ENCODE data around the gene KIAA1549. TPM values are rescaled to one million over a fixed set of nuclear protein-coding genes. Genes with fewer than 3 reads are reported as not detected.

Gene KIAA1549
- total RNA-seq, 1 donor from 2014 or later, result 12.2 TPM

DNA sequence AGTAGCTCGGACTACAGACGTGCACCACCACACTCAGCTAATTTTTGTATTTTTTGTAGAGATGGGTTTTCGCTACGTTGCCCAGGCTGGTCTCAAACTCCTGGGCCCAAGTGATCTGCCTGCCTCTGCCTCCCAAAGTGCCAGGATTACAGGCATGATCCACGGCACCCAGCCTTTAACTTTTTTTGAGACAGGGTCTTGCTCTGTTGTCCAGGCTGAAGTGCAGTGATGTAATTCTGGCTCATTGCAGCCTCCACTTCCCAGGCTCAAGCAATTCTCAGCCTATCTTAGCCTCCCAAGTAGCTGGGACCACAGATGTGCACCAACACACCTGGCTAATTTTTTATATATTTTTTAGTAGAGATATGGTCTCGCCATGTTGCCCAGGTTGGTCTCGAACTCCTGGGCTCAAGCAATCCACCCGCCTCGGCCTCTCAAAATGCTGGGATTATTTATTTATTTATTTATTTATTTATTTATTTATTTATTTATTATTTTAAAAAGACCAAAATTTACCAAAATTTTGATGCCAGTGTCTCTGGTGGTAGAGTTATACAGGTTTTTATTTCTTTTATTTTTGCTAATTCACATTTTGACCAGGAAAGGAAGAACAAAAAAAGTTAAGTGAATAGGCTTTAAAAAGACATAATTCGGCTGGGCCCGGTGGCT lies 158.2 kb downstream of the KIAA1549 start:
- Mint-ChIP-seq H3K4me3 (ENCODE audit: unreplicated experiment) (no peak overlapping the region), H3K27me3 (ENCODE audit: unreplicated experiment) (no peaks in the 10 kb centered on the region), H3K4me1 (ENCODE audit: unreplicated experiment) (no peaks in the 10 kb centered on the region), H3K27ac (ENCODE audit: unreplicated experiment) (no peak overlapping the region), H3K9me3 (ENCODE audit: unreplicated experiment) (peaks cover 4% of the 10 kb centered on the region), H3K36me3 (ENCODE audit: unreplicated experiment) (no peaks in the 10 kb centered on the region)
- TF ChIP-seq, protein P1, sequence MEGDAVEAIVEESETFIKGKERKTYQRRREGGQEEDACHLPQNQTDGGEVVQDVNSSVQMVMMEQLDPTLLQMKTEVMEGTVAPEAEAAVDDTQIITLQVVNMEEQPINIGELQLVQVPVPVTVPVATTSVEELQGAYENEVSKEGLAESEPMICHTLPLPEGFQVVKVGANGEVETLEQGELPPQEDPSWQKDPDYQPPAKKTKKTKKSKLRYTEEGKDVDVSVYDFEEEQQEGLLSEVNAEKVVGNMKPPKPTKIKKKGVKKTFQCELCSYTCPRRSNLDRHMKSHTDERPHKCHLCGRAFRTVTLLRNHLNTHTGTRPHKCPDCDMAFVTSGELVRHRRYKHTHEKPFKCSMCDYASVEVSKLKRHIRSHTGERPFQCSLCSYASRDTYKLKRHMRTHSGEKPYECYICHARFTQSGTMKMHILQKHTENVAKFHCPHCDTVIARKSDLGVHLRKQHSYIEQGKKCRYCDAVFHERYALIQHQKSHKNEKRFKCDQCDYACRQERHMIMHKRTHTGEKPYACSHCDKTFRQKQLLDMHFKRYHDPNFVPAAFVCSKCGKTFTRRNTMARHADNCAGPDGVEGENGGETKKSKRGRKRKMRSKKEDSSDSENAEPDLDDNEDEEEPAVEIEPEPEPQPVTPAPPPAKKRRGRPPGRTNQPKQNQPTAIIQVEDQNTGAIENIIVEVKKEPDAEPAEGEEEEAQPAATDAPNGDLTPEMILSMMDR (IDR thresholded peaks at IDR 0.05), result no peak
- no peak for DNase-seq (ENCODE audit: extremely low spot score, unreplicated experiment)

DNA sequence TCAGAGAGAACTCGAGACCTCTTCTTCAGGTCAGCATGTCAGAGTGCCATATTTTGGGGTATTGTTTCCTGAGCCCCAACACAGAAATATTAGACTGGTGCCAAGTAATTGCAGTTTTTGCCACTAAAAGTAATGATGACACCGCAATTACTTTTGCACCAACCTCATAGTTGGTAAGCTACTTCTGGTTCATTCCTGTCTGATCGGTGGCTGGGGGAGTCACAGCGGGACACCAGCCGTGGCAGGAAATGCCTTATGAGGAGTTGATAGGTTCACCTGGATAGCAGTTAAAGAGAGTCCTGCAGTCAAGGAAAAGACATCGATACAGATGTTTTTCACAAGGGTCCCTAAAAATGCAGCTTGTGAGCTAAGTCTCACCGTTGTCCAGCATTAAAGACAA lies 159.3 kb downstream of the KIAA1549 start:
- DNase-seq (ENCODE audit: extremely low spot score, unreplicated experiment), result no peak
- Mint-ChIP-seq H3K27me3 (ENCODE audit: unreplicated experiment) (no peaks in the 10 kb centered on the region), H3K4me3 (ENCODE audit: unreplicated experiment) (no peak overlapping the region), H3K4me1 (ENCODE audit: unreplicated experiment) (no peaks in the 10 kb centered on the region), H3K36me3 (ENCODE audit: unreplicated experiment) (no peaks in the 10 kb centered on the region), H3K27ac (ENCODE audit: unreplicated experiment) (no peak overlapping the region), H3K9me3 (ENCODE audit: unreplicated experiment) (peaks cover 4% of the 10 kb centered on the region)
- TF ChIP-seq, protein P1 (IDR thresholded peaks at IDR 0.05), result no peak

DNA sequence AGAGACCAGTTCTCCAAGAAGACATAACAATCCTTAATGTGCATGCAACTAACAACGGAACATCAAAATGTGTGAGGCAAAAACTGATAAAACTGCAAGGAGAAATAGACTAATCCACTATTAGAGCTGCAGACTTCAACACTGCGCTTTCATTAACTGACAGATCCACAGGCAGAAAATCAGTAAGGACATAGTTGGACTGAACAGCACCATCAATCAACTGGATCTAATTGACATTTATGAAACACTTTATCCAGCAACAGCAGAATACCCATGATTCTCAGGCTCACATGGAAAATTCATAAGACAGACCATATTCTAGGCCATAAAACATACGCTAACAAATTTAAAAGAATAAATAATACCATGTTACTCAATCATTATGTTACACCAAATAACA lies 161.6 kb downstream of the KIAA1549 start:
- no peak for DNase-seq (ENCODE audit: extremely low spot score, unreplicated experiment)
- H3K4me3 Mint-ChIP-seq (ENCODE audit: unreplicated experiment), result no peak overlapping the region
- peaks cover 4% of the 10 kb centered on the region for H3K27me3 Mint-ChIP-seq (ENCODE audit: unreplicated experiment)
- no peak overlapping the region for H3K27ac Mint-ChIP-seq (ENCODE audit: unreplicated experiment)
- H3K36me3 Mint-ChIP-seq (ENCODE audit: unreplicated experiment), result no peaks in the 10 kb centered on the region
- no peaks in the 10 kb centered on the region for H3K9me3 Mint-ChIP-seq (ENCODE audit: unreplicated experiment)
- H3K4me1 Mint-ChIP-seq (ENCODE audit: unreplicated experiment), result no peaks in the 10 kb centered on the region
- TF ChIP-seq, protein P1 (IDR thresholded peaks at IDR 0.05), result no peak

DNA sequence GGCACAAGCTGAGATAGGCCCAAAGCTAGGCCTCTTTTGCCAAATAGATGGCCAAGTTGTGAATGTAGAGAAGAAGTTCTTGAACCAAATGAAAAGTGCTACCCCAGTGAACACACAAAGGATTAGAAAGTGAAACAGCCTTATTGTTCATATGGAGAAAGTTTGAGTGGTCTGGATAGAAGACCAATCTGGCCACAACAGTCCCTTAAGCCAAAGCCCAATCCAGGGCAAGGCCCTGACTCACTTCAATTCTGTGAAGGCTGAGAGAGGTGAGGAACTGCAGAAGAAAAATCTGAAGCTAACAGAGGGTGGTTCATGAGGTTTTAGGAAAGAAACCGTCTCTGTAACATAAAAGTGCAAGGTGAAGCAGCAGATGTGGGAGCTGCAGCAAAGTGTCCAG lies 164.5 kb downstream of the KIAA1549 start:
- DNase-seq (ENCODE audit: extremely low spot score, unreplicated experiment), result no peak
- Mint-ChIP-seq H3K27ac (ENCODE audit: unreplicated experiment) (no peak overlapping the region), H3K4me3 (ENCODE audit: unreplicated experiment) (no peak overlapping the region), H3K9me3 (ENCODE audit: unreplicated experiment) (no peaks in the 10 kb centered on the region), H3K4me1 (ENCODE audit: unreplicated experiment) (no peaks in the 10 kb centered on the region), H3K27me3 (ENCODE audit: unreplicated experiment) (peaks cover 8% of the 10 kb centered on the region), H3K36me3 (ENCODE audit: unreplicated experiment) (no peaks in the 10 kb centered on the region)
- TF ChIP-seq, protein P1 (IDR thresholded peaks at IDR 0.05), result no peak

DNA sequence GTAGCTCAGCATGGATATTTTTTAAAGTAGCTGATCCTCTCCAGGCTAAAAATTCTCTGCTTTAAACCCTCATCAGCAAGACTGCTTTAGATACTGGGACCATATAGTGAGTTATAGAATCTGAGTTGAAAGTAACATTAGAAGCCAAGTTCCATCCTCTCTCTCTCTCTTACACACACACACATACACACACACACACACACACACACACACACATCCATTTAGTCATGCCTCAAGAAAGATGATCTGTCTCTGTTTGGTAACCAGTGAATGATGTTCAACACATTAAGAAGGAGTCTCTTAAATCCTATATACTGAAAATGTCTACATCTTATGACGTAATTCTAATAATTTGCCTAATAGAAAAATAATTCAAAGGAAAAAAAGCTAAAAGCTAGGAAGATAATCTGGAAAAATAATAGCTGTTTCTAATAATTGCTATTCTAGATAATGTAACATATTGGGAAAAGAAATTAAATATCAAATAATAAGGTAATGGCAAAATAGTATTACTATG lies 166.3 kb downstream of the KIAA1549 start:
- no peaks in the 10 kb centered on the region for H3K9me3 Mint-ChIP-seq (ENCODE audit: unreplicated experiment)
- no peaks in the 10 kb centered on the region for H3K4me1 Mint-ChIP-seq (ENCODE audit: unreplicated experiment)
- peaks cover 12% of the 10 kb centered on the region for H3K27me3 Mint-ChIP-seq (ENCODE audit: unreplicated experiment)
- DNase-seq (ENCODE audit: extremely low spot score, unreplicated experiment), result no peak
- TF ChIP-seq, protein P1 (IDR thresholded peaks at IDR 0.05), result no peak
- H3K27ac Mint-ChIP-seq (ENCODE audit: unreplicated experiment), result no peak overlapping the region
- H3K36me3 Mint-ChIP-seq (ENCODE audit: unreplicated experiment), result no peaks in the 10 kb centered on the region
- no peak overlapping the region for H3K4me3 Mint-ChIP-seq (ENCODE audit: unreplicated experiment)
